Heart right ventricle (tissue), 16 donors: Measurements from ENCODE around the gene CSMD2. TPM values are rescaled to one million over a fixed set of nuclear protein-coding genes. Genes with fewer than 3 reads are reported as not detected.

Source experiments
- ATAC-seq, 8 donors: fragments of 200-7000 bp; cut with Tn5 transposase; one replicate each; pipeline ENCODE4 v1.9.1; 2020; ENCODE audit warnings: mild to moderate bottlenecking in 8 of 8, moderate library complexity in 8 of 8, moderate number of reproducible peaks in 1 of 8
- DNase-seq, 2 donors: peaks; one replicate each; pipeline ENCODE4 v3.0.0-alpha.2; 2020
- H3K27ac ChIP-seq, 10 donors: fragments of 200-600 bp; sonication (generic) in 2 of 10; one replicate each; pipeline versions ENCODE4 v1.5.0 to v1.8.0; 2020 to 2022; ENCODE audit warnings: mild to moderate bottlenecking in 3 of 10
- H3K27me3 ChIP-seq, 7 donors: fragments of 200-600 bp; one replicate each; pipeline ENCODE4 v1.8.0; 2021 to 2022; ENCODE audit warnings: mild to moderate bottlenecking in 2 of 7
- H3K36me3 ChIP-seq, 9 donors: fragments of 200-600 bp; sonication (generic) in 1 of 9; one replicate each; pipeline versions ENCODE4 v1.5.0 to v1.8.0; 2020 to 2022; ENCODE audit warnings: mild to moderate bottlenecking in 2 of 9
- H3K4me1 ChIP-seq, 9 donors: fragments of 200-600 bp; sonication (generic) in 1 of 9; one replicate each; pipeline versions ENCODE4 v1.5.0 to v1.8.0; 2020 to 2022; ENCODE audit warnings: mild to moderate bottlenecking in 4 of 9
- H3K4me3 ChIP-seq, 10 donors: fragments of 200-600 bp; sonication (generic) in 2 of 10; one replicate each; pipeline versions ENCODE4 v1.5.0 to v1.8.0; 2020 to 2022; ENCODE audit warnings: mild to moderate bottlenecking in 7 of 10, moderate library complexity in 2 of 10
- H3K9me3 ChIP-seq, 11 donors: fragments of 200-600 bp in 10 of 11; sonication (generic) in 2 of 11; one replicate each; pipeline versions ENCODE4 v1.5.0 to v1.8.0; 2013 to 2022; ENCODE audit warnings: mild to moderate bottlenecking in 2 of 11, control low read depth in 1 of 11, moderate library complexity in 1 of 11
- WGBS, 2 donors: extraction: QIAGEN DNeasy Blood & Tissue Kit; methylation state at CpG; one replicate each; pipeline ENCODE4 v1.1.7; 2013; ENCODE audit warnings: inconsistent platforms in 1 of 2; 5-methylcytosine and 5-hydroxymethylcytosine counted together
- intact Hi-C, 10 donors: fragments of 100-400 bp; cut with DNase I; formaldehyde crosslinking; loops; one replicate each; pipeline versions ENCODE4 v1.11.1 to v1.14.2; 2022
- polyA plus RNA-seq, 2 donors: library from polyadenylated mRNA; stranded (reverse); fragments of 200-250 nt; gene quantifications; one replicate each; pipeline ENCODE4 v1.2.3, GENCODE V29; 2013
- total RNA-seq, 10 donors: library from RNA; stranded (reverse); fragmentation: NEBNext Ultra II Directional in 3 of 10; extraction: Animal tissue kit (Norgen Biotek cat#: 25700) in 3 of 10; gene quantifications; one replicate each; pipeline versions ENCODE4 v1.2.1 to v1.2.4, GENCODE V29; 2021 to 2023
- TF ChIP-seq, protein P1 (sequence below), 9 donors: fragments of 200-600 bp; sonication (generic) in 2 of 9; IDR thresholded peaks; one replicate each; pipeline versions ENCODE4 v1.5.0 to v1.8.0; 2021 to 2022; ENCODE audit warnings: antibody characterized with exemption in 9 of 9, mild to moderate bottlenecking in 5 of 9, moderate library complexity in 1 of 9
- donor health status: Arrhythmogenic right ventricular cardiomyopathy.
- donor health status: ischemic (EF 13 %, LVEDD 7.1; RV severe dilation, severe dysfunction).
- donor health status: healthy with polysubstance abuse.
- donor health status: DM: no; HTN: yes; CAD: no.
- donor health status: DM: no; HTN: no; CAD: no.
- donor health status: ischemic (EF 25% LVEDD 6.9; RV normal size, moderate dysfunction).
- donor health status: ischemic (EF 25% LVEDD 5.7; RV mildly dilated, moderate dysfunction).
- donor health status: healthy.
- donor health status: DM: yes; HTN: yes; CAD: no.
- donor health status: Ischemic cardiomyopathy.
- donor health status: ischemic (EF 35%, LVEDD 5.7; RV mildly dilated, moderate dysfunction).
- donor health status: nonischemic (EF 11% LVEDD 7.7; RV severe dilation, severe dysfunction).
- donor health status: DM: yes; HTN: yes; CAD: no.
- donor health status: PGD.
- donor health status: ischemic (EF 29% LVEDD 5.4; RV normal size, mild dysfunction).
- donor health status: nonischemic (EF 23%, LVEDD 6.1; RV moderate dilation, normal function).

Gene CSMD2
- total and polyA plus RNA-seq, 12 donors, result 0.04 to 0.97 (median 0.14) TPM; not detected in 1

DNA sequence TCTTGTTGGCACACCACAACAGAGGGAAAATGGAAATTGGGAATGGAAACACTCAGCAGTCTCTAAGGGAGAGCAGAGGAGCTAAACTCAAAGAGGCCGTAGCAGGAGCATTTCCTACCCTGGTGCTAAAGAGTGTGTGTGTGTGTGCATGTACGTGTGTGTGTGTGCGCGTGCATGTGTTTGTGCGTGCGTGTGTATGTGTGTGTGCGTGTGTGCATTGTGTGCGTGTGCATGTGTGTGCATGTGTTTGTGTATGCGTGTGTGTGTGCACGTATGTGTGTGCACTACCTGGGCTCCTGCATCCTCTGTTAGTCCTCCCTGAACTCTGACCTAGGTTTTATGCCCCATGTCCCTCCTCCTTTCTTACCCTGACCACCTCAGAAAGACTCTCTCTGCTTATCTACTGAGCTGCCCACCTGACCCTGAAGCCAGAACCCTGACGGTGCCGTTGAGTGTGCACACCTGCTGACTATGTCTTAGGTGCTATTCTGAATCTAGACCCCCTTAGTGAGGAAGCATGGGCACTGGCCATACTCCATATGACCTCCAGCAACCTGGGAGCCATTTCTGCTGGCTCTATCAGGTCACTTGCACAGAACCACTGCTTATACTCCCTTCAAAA lies 458.3 kb downstream of the CSMD2 start:
- ATAC-seq (no peak), DNase-seq (no peak)
- TF ChIP-seq, protein P1, sequence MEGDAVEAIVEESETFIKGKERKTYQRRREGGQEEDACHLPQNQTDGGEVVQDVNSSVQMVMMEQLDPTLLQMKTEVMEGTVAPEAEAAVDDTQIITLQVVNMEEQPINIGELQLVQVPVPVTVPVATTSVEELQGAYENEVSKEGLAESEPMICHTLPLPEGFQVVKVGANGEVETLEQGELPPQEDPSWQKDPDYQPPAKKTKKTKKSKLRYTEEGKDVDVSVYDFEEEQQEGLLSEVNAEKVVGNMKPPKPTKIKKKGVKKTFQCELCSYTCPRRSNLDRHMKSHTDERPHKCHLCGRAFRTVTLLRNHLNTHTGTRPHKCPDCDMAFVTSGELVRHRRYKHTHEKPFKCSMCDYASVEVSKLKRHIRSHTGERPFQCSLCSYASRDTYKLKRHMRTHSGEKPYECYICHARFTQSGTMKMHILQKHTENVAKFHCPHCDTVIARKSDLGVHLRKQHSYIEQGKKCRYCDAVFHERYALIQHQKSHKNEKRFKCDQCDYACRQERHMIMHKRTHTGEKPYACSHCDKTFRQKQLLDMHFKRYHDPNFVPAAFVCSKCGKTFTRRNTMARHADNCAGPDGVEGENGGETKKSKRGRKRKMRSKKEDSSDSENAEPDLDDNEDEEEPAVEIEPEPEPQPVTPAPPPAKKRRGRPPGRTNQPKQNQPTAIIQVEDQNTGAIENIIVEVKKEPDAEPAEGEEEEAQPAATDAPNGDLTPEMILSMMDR (IDR thresholded peaks at IDR 0.05), result no peak
- H3K27me3 ChIP-seq, result peaks cover 0 to 31% (median 17%) of the 10 kb centered on the region in 7 donors
- no peak overlapping the region for H3K27ac ChIP-seq
- intact Hi-C loops, result no loop called here
- no peaks in the 10 kb centered on the region for H3K36me3 ChIP-seq
- H3K9me3 ChIP-seq, result no peaks in the 10 kb centered on the region
- no peaks in the 10 kb centered on the region for H3K4me1 ChIP-seq
- 83 to 87% methylated on average over 12 of the region's 12 CpGs for whole genome bisulfite sequencing, 2 donors
- no peak overlapping the region for H3K4me3 ChIP-seq

DNA sequence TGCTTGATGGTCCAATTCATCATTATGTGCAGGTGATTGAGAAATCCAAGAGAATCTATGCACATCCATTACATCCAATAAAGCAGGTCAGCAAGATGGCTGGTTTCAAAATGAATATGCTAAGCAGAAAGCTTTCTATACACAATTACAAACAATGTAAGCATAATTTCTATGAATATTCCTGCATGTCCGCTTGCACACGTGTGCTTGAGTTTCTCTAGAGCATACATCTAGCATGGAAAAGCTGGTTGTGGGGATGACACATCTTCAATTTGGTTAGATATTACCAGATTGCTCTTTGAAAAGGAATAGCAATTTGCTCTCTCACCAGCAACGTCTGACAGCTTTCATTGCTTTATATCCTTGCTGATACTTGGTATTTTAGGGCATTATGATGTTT lies 461.6 kb downstream of the CSMD2 start:
- Histone ChIP-seq H3K36me3 (no peaks in the 10 kb centered on the region), H3K4me1 (no peaks in the 10 kb centered on the region), H3K27ac (no peak overlapping the region), H3K4me3 (no peak overlapping the region), H3K9me3 (no peaks in the 10 kb centered on the region), H3K27me3 (peaks cover 0 to 22% (median 10%) of the 10 kb centered on the region in 7 donors)
- WGBS, 2 donors, result 72 to 74% methylated on average over 3 of the region's 3 CpGs
- intact Hi-C loops, result no loop called here
- ATAC-seq (no peak), DNase-seq (no peak)
- TF ChIP-seq, protein P1 (IDR thresholded peaks at IDR 0.05), result no peak

DNA sequence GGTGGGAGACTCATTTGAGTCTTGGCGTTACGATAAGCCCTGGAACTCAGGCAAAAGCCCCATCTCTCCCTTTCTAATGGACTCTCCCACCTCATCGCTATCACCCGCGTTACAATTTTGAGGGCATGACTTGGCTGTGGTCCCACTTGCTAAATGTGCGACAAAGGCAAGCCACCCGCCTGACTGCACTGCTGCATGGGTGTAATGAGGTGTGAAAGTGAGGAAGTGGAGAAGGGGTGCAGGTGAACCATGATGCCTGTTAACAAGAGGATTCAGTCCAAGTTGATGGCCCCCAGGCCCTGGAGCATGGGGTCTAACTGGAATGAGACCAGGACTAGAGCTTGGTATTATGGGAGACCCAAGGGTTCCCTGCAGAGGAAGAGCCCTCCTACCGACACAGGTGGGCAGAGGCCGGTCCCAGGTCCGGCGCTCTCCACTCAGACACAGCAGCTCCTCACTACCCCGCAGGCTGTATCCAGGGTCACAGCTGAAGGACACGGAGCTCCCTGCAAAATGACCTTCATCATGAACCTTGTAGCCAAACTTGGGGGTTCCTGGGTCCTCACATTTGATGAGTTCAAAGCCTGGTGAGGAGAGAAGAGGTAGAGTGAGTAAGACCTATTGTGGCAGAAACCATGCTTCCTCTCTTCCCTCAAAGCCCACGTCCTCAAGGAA lies 466.5 kb downstream of the CSMD2 start:
- no peak for DNase-seq
- no peaks in the 10 kb centered on the region for H3K9me3 ChIP-seq
- H3K27me3 ChIP-seq, result peaks cover 0 to 18% (median 5%) of the 10 kb centered on the region in 7 donors
- TF ChIP-seq, protein P1 (IDR thresholded peaks at IDR 0.05), result no peak
- H3K4me3 ChIP-seq, result no peak overlapping the region
- no peaks in the 10 kb centered on the region for H3K36me3 ChIP-seq
- H3K4me1 ChIP-seq, result no peaks in the 10 kb centered on the region
- intact Hi-C loops, result no loop called here
- ATAC-seq, result no peak
- WGBS, 2 donors, result 89 to 91% methylated on average over 14 of the region's 14 CpGs
- H3K27ac ChIP-seq, result no peak overlapping the region

DNA sequence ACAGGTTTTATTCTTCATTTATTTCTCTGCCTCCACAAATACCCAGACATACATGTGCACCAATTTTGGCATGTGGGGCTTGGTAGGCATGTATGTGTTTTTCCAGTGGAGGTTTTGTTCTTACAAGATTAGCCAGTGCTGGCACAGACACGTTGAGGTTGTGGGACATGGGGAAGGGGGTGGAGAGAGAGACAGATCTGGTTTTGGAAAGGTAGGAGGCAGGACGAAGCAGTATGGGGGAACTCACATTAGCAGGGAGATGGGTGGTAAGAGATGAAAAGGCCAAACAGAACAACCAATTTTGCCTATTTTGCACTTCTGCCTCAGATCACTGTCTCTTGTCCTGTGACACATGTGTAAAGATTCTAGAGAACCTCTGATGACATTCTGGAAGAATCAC lies 467.2 kb downstream of the CSMD2 start:
- H3K4me3 ChIP-seq, result no peak overlapping the region
- no peak overlapping the region for H3K27ac ChIP-seq
- DNase-seq (no peak), ATAC-seq (no peak)
- 56 to 71% methylated on average over 2 of the region's 2 CpGs for WGBS, 2 donors
- no peaks in the 10 kb centered on the region for H3K4me1 ChIP-seq
- no peaks in the 10 kb centered on the region for H3K36me3 ChIP-seq
- intact Hi-C loops, result no loop called here
- H3K27me3 ChIP-seq, result peaks cover 0 to 18% (median 5%) of the 10 kb centered on the region in 7 donors
- no peaks in the 10 kb centered on the region for H3K9me3 ChIP-seq
- TF ChIP-seq, protein P1 (IDR thresholded peaks at IDR 0.05), result no peak
